Body of pancreas (tissue), 4 donors: ENCODE measurements around the gene RBMS3. TPM values are rescaled to one million over a fixed set of nuclear protein-coding genes. Genes with fewer than 3 reads are reported as not detected.

Experiments used
- ATAC-seq: fragments of 150-250 bp; one replicate; pipeline ENCODE4 v1.9.1; 2016
- DNase-seq, 4 donors: peaks; one replicate each; pipeline ENCODE4 v3.0.0-alpha.2; 2019
- H3K27ac ChIP-seq, 4 donors: fragments of 200-600 bp; sonication (generic); 1 replicate in 3 of 4; 2 replicates in 1 of 4; pipeline versions ENCODE4 v1.5.1 to v1.6.1; 2016 to 2019; ENCODE audit warnings: mild to moderate bottlenecking in 1 of 4, mixed read lengths in 1 of 4, moderate library complexity in 1 of 4
- H3K27me3 ChIP-seq, 2 donors: fragments of 200-600 bp; sonication (generic); one replicate each; pipeline ENCODE4 v1.6.0; 2016; ENCODE audit warnings: mild to moderate bottlenecking in 1 of 2
- H3K36me3 ChIP-seq, 2 donors: fragments of 200-600 bp; sonication (generic); replicated peaks in 1 of 2; 2 replicates each; pipeline ENCODE4 v1.5.1; 2016; ENCODE audit warnings: low read depth in 2 of 2; ENCODE audit not compliant: insufficient read depth in 1 of 2
- H3K4me1 ChIP-seq: fragments of 200-600 bp; sonication (generic); one replicate; pipeline ENCODE4 v1.6.0; 2016
- H3K4me3 ChIP-seq, 2 donors: fragments of 200-600 bp; sonication (generic); 1 replicate in 1 of 2; 2 replicates in 1 of 2; pipeline ENCODE4 v1.5.1; 2016 to 2019
- H3K9me3 ChIP-seq, 3 donors: fragments of 200-600 bp; sonication (generic); 1 replicate in 2 of 3; 2 replicates in 1 of 3; pipeline ENCODE4 v1.5.1; 2016
- POLR2A ChIP-seq, 3 donors: fragments of 450-650 bp; IDR thresholded peaks; one replicate each; pipeline ENCODE4 v1.6.1; 2016; ENCODE audit warnings: antibody characterized with exemption in 3 of 3, mild to moderate bottlenecking in 2 of 3
- WGBS, 2 donors: methylation state at CpG; one replicate each; pipeline ENCODE4 v1.1.5; 2017; 5-methylcytosine and 5-hydroxymethylcytosine counted together
- intact Hi-C: fragments of 100-400 bp; cut with DNase I; formaldehyde crosslinking; loops from one replicate; pipeline ENCODE4 v1.15.1; 2023
- total RNA-seq, 2 donors: library from RNA; depleted of rRNA; stranded (reverse); fragments of >200 nt; gene quantifications; one replicate each; pipeline ENCODE4 v1.1.0, GENCODE V29; 2016
- TF ChIP-seq, protein P1 (sequence below), 7 experiments: fragments of 450-650 bp in 4 of 7; fragments of 200-600 bp in 3 of 7; sonication (generic) in 3 of 7; IDR thresholded peaks; one replicate each; pipeline ENCODE4 v1.5.1; 2016 to 2019; ENCODE audit warnings: antibody characterized with exemption in 7 of 7

Gene RBMS3
- total RNA-seq, 2 donors from 2014 or later = 17.4 to 29.7 TPM

DNA sequence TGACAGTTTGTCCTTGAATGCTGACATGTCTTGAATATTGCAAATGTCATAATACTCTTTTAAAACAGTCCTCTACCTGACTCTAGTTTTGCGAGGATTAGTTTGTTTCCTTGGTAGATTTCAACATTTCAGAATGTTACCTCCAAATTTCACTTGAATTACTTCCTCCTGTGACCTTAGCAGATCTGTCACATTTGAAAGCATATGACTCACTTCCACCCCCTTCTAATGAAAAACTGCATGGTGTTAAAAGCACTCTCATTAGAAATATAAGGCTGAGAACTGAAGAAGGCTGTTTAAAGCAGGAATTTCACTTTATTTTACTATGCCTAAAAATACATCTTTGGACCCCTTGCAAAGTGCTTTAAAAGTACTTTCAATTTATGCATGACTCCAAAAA, 726.8 kb downstream of the RBMS3 start:
- H3K36me3 ChIP-seq = no peaks in the 10 kb centered on the region
- H3K4me1 ChIP-seq = no peaks in the 10 kb centered on the region
- no peaks in the 10 kb centered on the region for H3K9me3 ChIP-seq
- DNase-seq (no peak), ATAC-seq (no peak)
- 39 to 40% methylated on average over 1 of the region's 1 CpG for WGBS, 2 donors
- H3K4me3 ChIP-seq = no peak overlapping the region
- TF ChIP-seq POLR2A (IDR thresholded peaks at IDR 0.05) = no peak
- TF ChIP-seq, protein P1, sequence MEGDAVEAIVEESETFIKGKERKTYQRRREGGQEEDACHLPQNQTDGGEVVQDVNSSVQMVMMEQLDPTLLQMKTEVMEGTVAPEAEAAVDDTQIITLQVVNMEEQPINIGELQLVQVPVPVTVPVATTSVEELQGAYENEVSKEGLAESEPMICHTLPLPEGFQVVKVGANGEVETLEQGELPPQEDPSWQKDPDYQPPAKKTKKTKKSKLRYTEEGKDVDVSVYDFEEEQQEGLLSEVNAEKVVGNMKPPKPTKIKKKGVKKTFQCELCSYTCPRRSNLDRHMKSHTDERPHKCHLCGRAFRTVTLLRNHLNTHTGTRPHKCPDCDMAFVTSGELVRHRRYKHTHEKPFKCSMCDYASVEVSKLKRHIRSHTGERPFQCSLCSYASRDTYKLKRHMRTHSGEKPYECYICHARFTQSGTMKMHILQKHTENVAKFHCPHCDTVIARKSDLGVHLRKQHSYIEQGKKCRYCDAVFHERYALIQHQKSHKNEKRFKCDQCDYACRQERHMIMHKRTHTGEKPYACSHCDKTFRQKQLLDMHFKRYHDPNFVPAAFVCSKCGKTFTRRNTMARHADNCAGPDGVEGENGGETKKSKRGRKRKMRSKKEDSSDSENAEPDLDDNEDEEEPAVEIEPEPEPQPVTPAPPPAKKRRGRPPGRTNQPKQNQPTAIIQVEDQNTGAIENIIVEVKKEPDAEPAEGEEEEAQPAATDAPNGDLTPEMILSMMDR (IDR thresholded peaks at IDR 0.05) = no peak
- no peaks in the 10 kb centered on the region for H3K27me3 ChIP-seq
- no peak overlapping the region for H3K27ac ChIP-seq
- intact Hi-C loops = no loop called here

- intact Hi-C loops = no loop called here
Observed at GRCh38 chr3:30011237-30011803, 730.4 kb downstream of the RBMS3 start.

DNA sequence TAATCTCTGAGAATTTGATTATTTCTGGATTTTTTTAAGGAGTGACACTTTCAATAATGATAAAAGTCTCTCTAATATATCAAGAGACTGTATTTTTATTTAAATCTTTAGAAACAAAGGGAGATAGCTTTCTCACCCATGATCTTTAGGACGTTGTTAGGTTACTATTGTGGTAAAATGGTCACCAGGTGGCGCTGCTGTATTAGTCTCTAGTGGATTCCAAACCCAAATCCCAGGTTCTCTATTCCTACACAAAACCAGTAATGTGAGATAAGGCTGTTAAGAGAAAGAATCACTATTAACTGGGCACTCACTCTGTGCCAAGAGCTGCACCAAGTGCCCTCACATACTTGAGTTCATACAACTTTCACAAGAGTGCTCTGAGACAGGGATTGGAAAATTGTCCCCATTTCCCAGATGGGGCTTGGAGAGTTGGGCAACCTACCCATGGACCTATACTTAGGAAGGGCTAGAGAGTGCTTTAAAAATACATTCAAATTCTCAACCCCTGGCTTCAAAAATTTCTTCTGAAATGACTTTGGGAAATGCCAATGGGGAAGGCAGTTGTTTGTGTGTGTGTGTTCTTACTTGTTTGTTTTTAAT, 732.2 kb downstream of the RBMS3 start:
- WGBS, 2 donors = 2 to 5% methylated on average over 2 of the region's 2 CpGs

More at GRCh38 chr3:30011237-30011803, 730.4 kb downstream of the RBMS3 start:
- no peak overlapping the region for H3K27ac ChIP-seq
- H3K9me3 ChIP-seq = no peaks in the 10 kb centered on the region
- H3K4me1 ChIP-seq = no peaks in the 10 kb centered on the region
- H3K4me3 ChIP-seq = no peak overlapping the region
- no peak for TF ChIP-seq POLR2A (IDR thresholded peaks at IDR 0.05)
- TF ChIP-seq, protein P1 (IDR thresholded peaks at IDR 0.05) = no peak
- no peaks in the 10 kb centered on the region for H3K36me3 ChIP-seq
- no peaks in the 10 kb centered on the region for H3K27me3 ChIP-seq
- 74 to 81% methylated on average over 4 of the region's 4 CpGs for WGBS, 2 donors
- no peak for ATAC-seq
- DNase-seq = no peak

GRCh38 chr3:30017901-30018300, 737.0 kb downstream of the RBMS3 start:
- H3K4me1 ChIP-seq = no peaks in the 10 kb centered on the region
- no peaks in the 10 kb centered on the region for H3K9me3 ChIP-seq
- WGBS, 2 donors = 11 to 14% methylated on average over 2 of the region's 2 CpGs
- no peak for TF ChIP-seq POLR2A (IDR thresholded peaks at IDR 0.05)
- TF ChIP-seq, protein P1 (IDR thresholded peaks at IDR 0.05) = no peak
- H3K4me3 ChIP-seq = no peak overlapping the region
- intact Hi-C loops = no loop called here
- H3K36me3 ChIP-seq = no peaks in the 10 kb centered on the region
- ATAC-seq (no peak), DNase-seq (no peak)
- H3K27me3 ChIP-seq = no peaks in the 10 kb centered on the region
- no peak overlapping the region for H3K27ac ChIP-seq

More for the DNA sequence above, 732.2 kb downstream of the RBMS3 start:
- ATAC-seq (peak; percentile 76), DNase-seq (peak; percentile 74 to 84 (median 77))
- Histone ChIP-seq H3K4me1 (no peaks in the 10 kb centered on the region), H3K36me3 (no peaks in the 10 kb centered on the region), H3K4me3 (no peak overlapping the region), H3K27ac (no peak overlapping the region), H3K27me3 (no peaks in the 10 kb centered on the region), H3K9me3 (no peaks in the 10 kb centered on the region)
- intact Hi-C loops = no loop called here
- TF ChIP-seq, protein P1 (IDR thresholded peaks at IDR 0.05) = peak; percentile 18 to 73 (median 59)
- TF ChIP-seq POLR2A (IDR thresholded peaks at IDR 0.05) = no peak

- no peak for DNase-seq
- no peak for ATAC-seq
- TF ChIP-seq, protein P1 (IDR thresholded peaks at IDR 0.05) = no peak
- no peak for TF ChIP-seq POLR2A (IDR thresholded peaks at IDR 0.05)
Observed at GRCh38 chr3:30020380-30020779, 739.5 kb downstream of the RBMS3 start.

More at GRCh38 chr3:30020380-30020779, 739.5 kb downstream of the RBMS3 start:
- Histone ChIP-seq H3K27ac (no peak overlapping the region), H3K9me3 (no peaks in the 10 kb centered on the region), H3K36me3 (no peaks in the 10 kb centered on the region), H3K4me3 (no peak overlapping the region), H3K4me1 (no peaks in the 10 kb centered on the region), H3K27me3 (no peaks in the 10 kb centered on the region)
- intact Hi-C loops = no loop called here
- 30 to 58% methylated on average over 1 of the region's 1 CpG for WGBS, 2 donors
